K562 treated with DMSO at 1 percent for 24 hours (cell line): ENCODE data around the gene PIGT. TPM values are rescaled to one million over a fixed set of nuclear protein-coding genes. Genes with fewer than 3 reads are reported as not detected.

Experiments used
- total RNA-seq: library from RNA; unstranded; fragments of 300-600 nt; gene quantifications from 2 replicates; pipeline ENCODE4 v1.2.3, GENCODE V29; 2022; ENCODE audit warnings: low read depth; ENCODE audit not compliant: insufficient read depth

PIGT gene
- total RNA-seq: 109 and 122 TPM in 2 replicates

DNA sequence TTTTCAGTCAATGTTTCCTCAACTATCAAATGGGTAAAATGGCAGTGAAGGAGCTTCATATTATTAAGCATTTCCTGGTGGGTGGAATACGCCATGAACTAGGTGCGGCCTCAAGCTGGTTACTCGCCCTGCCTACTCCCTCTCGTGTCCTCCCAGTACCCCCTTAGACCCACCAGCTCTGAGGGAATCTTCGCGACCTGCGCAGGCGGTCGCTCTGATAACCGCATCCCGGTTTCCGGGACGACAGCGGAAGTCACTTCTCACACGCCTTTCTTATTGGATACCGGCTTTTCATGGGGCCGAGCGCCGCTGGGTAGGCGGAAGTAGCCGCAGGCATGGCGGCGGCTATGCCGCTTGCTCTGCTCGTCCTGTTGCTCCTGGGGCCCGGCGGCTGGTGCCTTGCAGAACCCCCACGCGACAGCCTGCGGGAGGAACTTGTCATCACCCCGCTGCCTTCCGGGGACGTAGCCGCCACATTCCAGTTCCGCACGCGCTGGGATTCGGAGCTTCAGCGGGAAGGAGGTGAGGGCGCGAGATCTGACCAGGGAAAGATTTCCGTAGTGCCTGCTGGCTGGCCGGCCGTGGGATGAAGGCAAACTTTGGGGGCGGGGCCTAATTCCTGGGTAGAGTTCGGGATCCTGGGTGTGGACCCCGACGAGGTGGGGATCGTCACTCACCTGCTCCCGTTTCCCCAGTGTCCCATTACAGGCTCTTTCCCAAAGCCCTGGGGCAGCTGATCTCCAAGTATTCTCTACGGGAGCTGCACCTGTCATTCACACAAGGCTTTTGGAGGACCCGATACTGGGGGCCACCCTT is at the start of gene PIGT:
PIGT (plus strand) TSS at position 320 of the 816 bp plus-strand sequence; CDS start at position 336, 16 bp downstream.

DNA sequence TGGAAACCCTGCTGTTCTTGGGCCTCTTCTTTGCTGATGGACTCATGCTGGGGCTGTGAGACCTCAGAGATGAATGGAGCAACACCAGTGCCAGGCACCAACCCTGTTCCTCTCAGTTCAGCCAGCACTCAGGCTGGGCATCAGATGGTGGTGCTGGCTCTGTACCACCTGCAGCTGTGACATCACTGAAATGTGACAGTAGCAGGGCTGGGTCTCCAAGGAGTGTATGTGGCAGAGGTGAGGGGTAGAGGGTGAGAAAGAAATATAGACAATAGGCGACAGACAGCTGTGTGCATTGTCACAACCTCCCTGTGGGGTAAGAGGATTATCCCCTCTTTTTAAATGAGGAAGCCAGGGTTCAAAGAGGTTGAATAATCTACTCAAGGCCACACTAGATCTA is 37.8 kb upstream of the PIGT start, which contains the start of gene TP53TG5:
TP53TG5 (minus strand) TSS at position 135 of the 400 bp plus-strand sequence; CDS start at position 46, 89 bp downstream.

DNA sequence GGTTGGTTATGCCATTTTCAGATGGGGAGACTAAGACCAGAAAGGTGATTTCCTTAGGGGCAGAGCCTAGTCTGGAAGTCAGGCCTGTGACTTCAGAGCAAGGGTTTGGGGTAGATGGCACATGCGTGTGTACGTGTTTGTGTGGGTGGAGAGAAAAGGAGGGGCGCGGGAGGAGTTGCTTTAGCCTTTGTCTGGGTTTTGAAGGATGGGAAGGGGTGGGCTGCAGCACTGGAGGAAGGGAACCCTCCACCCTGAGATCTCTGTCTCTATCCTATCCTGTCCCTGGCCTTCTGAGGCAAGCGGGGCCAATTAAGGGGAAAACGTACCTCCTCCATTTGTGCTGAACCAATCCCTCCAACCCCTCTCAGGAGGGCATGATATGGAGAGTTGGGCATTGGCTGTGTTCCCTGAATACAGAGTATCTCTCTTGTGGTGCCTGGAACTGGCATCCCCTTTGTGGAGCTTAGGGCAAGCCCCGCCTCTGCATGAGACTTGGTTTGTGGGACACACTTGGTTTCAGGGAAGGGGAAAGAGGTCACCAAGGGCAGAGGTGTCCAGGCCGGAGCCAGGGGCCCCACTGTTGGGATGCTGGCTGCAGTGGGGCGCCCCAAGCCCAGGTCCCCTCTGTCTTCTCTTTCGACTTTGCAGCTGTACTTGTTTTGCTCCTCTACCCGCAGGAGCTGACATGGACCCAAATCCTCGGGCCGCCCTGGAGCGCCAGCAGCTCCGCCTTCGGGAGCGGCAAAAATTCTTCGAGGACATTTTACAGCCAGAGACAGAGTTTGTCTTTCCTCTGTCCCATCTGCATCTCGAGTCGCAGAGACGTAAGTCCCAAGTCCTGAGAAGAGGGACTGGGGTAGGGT is 7.9 kb upstream of the PIGT start, which contains the start of gene DBNDD2:
DBNDD2 (plus strand) TSS at position 507 of the 863 bp plus-strand sequence; CDS start at position 686, 179 bp downstream.

DNA sequence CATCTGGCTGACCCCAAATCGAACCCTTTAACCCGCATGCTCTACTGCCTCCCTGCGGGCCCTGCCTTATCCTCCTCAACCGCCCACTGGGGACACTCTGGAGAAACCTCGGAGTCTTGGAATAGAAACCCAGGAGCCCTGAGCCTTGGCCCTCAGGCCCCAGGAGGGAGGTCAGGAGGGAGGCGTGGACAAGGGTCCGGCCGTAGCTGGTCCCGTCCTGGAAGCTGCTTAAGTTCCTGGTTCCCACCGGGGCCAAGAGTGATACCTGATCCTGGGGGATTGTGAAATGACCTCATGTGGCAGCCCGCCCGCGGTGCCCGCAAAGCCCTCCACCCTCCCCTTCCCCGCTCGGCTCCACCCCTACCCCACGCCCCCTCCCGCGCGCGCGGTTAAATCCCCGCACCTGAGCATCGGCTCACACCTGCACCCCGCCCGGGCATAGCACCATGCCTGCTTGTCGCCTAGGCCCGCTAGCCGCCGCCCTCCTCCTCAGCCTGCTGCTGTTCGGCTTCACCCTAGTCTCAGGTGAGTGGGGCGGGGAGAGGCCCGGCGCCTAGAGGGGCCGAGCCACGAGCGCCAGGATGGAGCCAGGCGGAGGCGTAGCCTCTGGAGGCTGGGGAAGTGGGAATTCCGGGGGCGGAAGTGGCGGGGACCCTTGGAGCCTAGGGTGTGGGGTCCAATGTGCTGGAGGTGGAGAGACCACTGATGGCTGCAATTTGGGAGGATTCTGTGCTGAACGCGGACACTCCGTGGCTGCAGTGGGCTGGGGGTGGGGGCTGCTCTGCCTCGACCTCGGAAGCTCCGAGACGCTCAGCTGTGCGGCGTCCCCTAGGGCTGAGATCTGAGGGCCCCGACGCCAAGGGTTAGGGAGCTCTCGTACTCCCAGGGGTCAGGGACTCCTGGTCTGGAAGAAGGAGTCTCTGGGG is 53.7 kb downstream of the PIGT start, which contains the start of gene WFDC2:
WFDC2 (plus strand) TSS at position 418 of the 926 bp plus-strand sequence; CDS start at position 447, 29 bp downstream.

Other genes starting within 250 kb of the PIGT start
- gene PI3, start 241.2 kb upstream of the PIGT start, total RNA-seq: not detected in 2 replicates
- gene SEMG1, start 209.1 kb upstream of the PIGT start, total RNA-seq: not detected in 2 replicates
- not detected in 2 replicates for gene SEMG2, start 194.8 kb upstream of the PIGT start, total RNA-seq
- gene SLPI, start 161.6 kb upstream of the PIGT start, total RNA-seq: not detected in 2 replicates
- gene RBPJL, start 109.3 kb upstream of the PIGT start, total RNA-seq: not detected in 2 replicates
- 0.22 TPM in 1 of 2 replicates, not detected in the other for gene MATN4, start 107.8 kb upstream of the PIGT start, total RNA-seq
- gene SDC4, start 67.7 kb upstream of the PIGT start, total RNA-seq: 11.9 and 12.1 TPM in 2 replicates
- gene SYS1, start 53.0 kb upstream of the PIGT start, total RNA-seq: 25.8 and 30.4 TPM in 2 replicates
- gene TP53TG5, start 37.8 kb upstream of the PIGT start, total RNA-seq: 0.41 TPM in 1 of 2 replicates, not detected in the other
- 40.5 and 44.7 TPM in 2 replicates for gene DBNDD2, start 7.9 kb upstream of the PIGT start, total RNA-seq
- not detected in 2 replicates for gene WFDC2, start 53.6 kb downstream of the PIGT start, total RNA-seq
- not detected in 2 replicates for gene SPINT3, start 99.5 kb downstream of the PIGT start, total RNA-seq
- not detected in 2 replicates for gene WFDC6, start 123.3 kb downstream of the PIGT start, total RNA-seq
- gene EPPIN, start 131.3 kb downstream of the PIGT start, total RNA-seq: not detected in 2 replicates
- not detected in 2 replicates for gene WFDC8, start 163.1 kb downstream of the PIGT start, total RNA-seq
- gene WFDC10A, start 213.6 kb downstream of the PIGT start, total RNA-seq: not detected in 2 replicates
- gene WFDC9, start 215.1 kb downstream of the PIGT start, total RNA-seq: not detected in 2 replicates